UCSD-AML1 (cell line): Measurements from ENCODE around the gene TDRD10.

Experiments used
- DNase-seq: peaks from one replicate; lab custom pipeline; 2025; ENCODE audit not compliant: unreplicated experiment; lab: John Stamatoyannopoulos, UW

Gene TDRD10

GRCh38 chr1:154502066-154502743, at the start of gene TDRD10, which contains the start of gene SHE:
TSS of gene TDRD10 (plus strand) at chr1:154502219. CDS start at chr1:154506904, 4,685 bp downstream.
TSS of gene SHE (minus strand) at chr1:154502412. CDS start at chr1:154502026, 386 bp downstream.
- no peak for DNase-seq

- no peak for DNase-seq
Observed at GRCh38 chr1:154453161-154453560, 48.9 kb upstream of the TDRD10 start.

- DNase-seq = no peak
Observed at GRCh38 chr1:154453574-154454352, 48.3 kb upstream of the TDRD10 start.

GRCh38 chr1:154454386-154455120, 47.5 kb upstream of the TDRD10 start:
- no peak for DNase-seq

GRCh38 chr1:154456631-154457030, 45.4 kb upstream of the TDRD10 start:
- no peak for DNase-seq

- no peak for DNase-seq
Observed at GRCh38 chr1:154459080-154459479, 42.9 kb upstream of the TDRD10 start.

- DNase-seq = no peak
Observed at GRCh38 chr1:154460695-154461260, 41.2 kb upstream of the TDRD10 start.

- peak; percentile 79 for DNase-seq
Observed at GRCh38 chr1:154463512-154463990, 38.5 kb upstream of the TDRD10 start.

- no peak for DNase-seq
Observed at GRCh38 chr1:154465621-154466195, 36.3 kb upstream of the TDRD10 start.

GRCh38 chr1:154466206-154466605, 35.8 kb upstream of the TDRD10 start:
- no peak for DNase-seq

GRCh38 chr1:154466921-154467417, 35.0 kb upstream of the TDRD10 start:
- no peak for DNase-seq

GRCh38 chr1:154467434-154468102, 34.5 kb upstream of the TDRD10 start:
- DNase-seq = no peak

- DNase-seq = no peak
Observed at GRCh38 chr1:154468535-154469250, 33.3 kb upstream of the TDRD10 start.

- no peak for DNase-seq
Observed at GRCh38 chr1:154469844-154470560, 32.0 kb upstream of the TDRD10 start.

- no peak for DNase-seq
Observed at GRCh38 chr1:154471304-154471703, 30.7 kb upstream of the TDRD10 start.

GRCh38 chr1:154474802-154475201, 27.2 kb upstream of the TDRD10 start:
- DNase-seq = no peak

- DNase-seq = no peak
Observed at GRCh38 chr1:154476791-154477190, 25.2 kb upstream of the TDRD10 start.

- DNase-seq = no peak
Observed at GRCh38 chr1:154478013-154478412, 24.0 kb upstream of the TDRD10 start.

GRCh38 chr1:154478639-154479038, 23.4 kb upstream of the TDRD10 start:
- DNase-seq = peak; percentile 33
